Natural killer cell (primary cell): ENCODE results near the gene HK3. TPM values are rescaled to one million over a fixed set of nuclear protein-coding genes. Genes with fewer than 3 reads are reported as not detected.

ENCODE experiments used
- ATAC-seq, 3 donors: fragments of 150-1000 bp in 2 of 3; fragments of 200-7000 bp in 1 of 3; cut with Tn5 transposase; 1 replicate in 1 of 3; 2 replicates in 2 of 3; pipeline ENCODE4 v1.10.0; 2021; ENCODE audit warnings: mild to moderate bottlenecking in 2 of 3, moderate library complexity in 2 of 3
- DNase-seq, 2 donors: peaks; one replicate each; pipeline versions ENCODE4 v3.0.0 to v3.0.0-alpha.2; 2013 to 2021; ENCODE audit warnings: mixed read lengths in 1 of 2
- H3K27ac ChIP-seq: one replicate; pipeline ENCODE4 v1.5.1; 2013; ENCODE audit warnings: mild to moderate bottlenecking, low read length
- H3K27me3 ChIP-seq: one replicate; pipeline ENCODE4 v1.6.1; 2013; ENCODE audit warnings: low read length; ENCODE audit not compliant: control insufficient read depth, insufficient read depth
- H3K36me3 ChIP-seq: one replicate; pipeline ENCODE4 v1.6.1; 2013; ENCODE audit warnings: low read length; ENCODE audit not compliant: control insufficient read depth, insufficient read depth
- H3K4me1 ChIP-seq: one replicate; pipeline ENCODE4 v1.6.1; 2013; ENCODE audit warnings: low read length; ENCODE audit not compliant: control insufficient read depth, insufficient read depth
- H3K4me3 ChIP-seq: one replicate; pipeline ENCODE4 v1.5.1; 2013; ENCODE audit warnings: low read length
- H3K9me3 ChIP-seq: one replicate; pipeline ENCODE4 v1.6.1; 2013; ENCODE audit warnings: low read length; ENCODE audit not compliant: control insufficient read depth, insufficient read depth
- H3K27ac Mint-ChIP-seq, 2 donors: one replicate each; pipeline ENCODE4 v1.8.0; 2022; ENCODE audit warnings: mild to moderate bottlenecking in 2 of 2, mixed read lengths in 2 of 2, moderate library complexity in 1 of 2
- H3K27me3 Mint-ChIP-seq, 2 donors: one replicate each; pipeline ENCODE4 v1.8.0; 2022; ENCODE audit warnings: low read depth in 2 of 2, mixed read lengths in 2 of 2
- H3K36me3 Mint-ChIP-seq: one replicate; pipeline ENCODE4 v1.8.0; 2022; ENCODE audit warnings: mixed read lengths
- H3K4me1 Mint-ChIP-seq, 2 donors: one replicate each; pipeline ENCODE4 v1.8.0; 2022; ENCODE audit warnings: mixed read lengths in 2 of 2
- H3K4me3 Mint-ChIP-seq: one replicate; pipeline ENCODE4 v1.8.0; 2022; ENCODE audit warnings: mild to moderate bottlenecking, moderate library complexity, mixed read lengths
- H3K9me3 Mint-ChIP-seq, 2 donors: one replicate each; pipeline ENCODE4 v1.8.0; 2022; ENCODE audit warnings: mixed read lengths in 2 of 2
- CTCF ChIP-seq: fragments of 200-600 bp; IDR thresholded peaks from one replicate; pipeline ENCODE4 v1.8.0; 2022; ENCODE audit warnings: antibody characterized with exemption
- WGBS: methylation state at CpG from one replicate; pipeline ENCODE4 v1.1.7; 2013; ENCODE audit warnings: missing lambda C conversion rate; ENCODE audit not compliant: insufficient coverage; 5-methylcytosine and 5-hydroxymethylcytosine counted together
- intact Hi-C: fragments of 100-400 bp; cut with micrococcal nuclease; formaldehyde crosslinking; loops from one replicate; pipeline ENCODE4 v1.14.2; 2022
- total RNA-seq, 4 donors: library from RNA; stranded (reverse); fragments of 120-200 nt in 1 of 4; gene quantifications; one replicate each; pipeline versions ENCODE4 v1.2.3 to v1.2.4, GENCODE V29; 2013 to 2022

Gene HK3
- total RNA-seq, 3 donors from 2014 or later (not counting 1 experiment from before 2014, with no cell fraction given), result 6.6 to 56.1 (median 26.2) TPM

- ATAC-seq (no peak), DNase-seq (no peak)
- H3K27me3 Mint-ChIP-seq, result peaks cover 8 to 43% of the 10 kb centered on the region in 2 donors
- H3K4me3 ChIP-seq, result no peak overlapping the region
- no peaks in the 10 kb centered on the region for H3K9me3 ChIP-seq
- no peak overlapping the region for H3K4me3 Mint-ChIP-seq
- no peaks in the 10 kb centered on the region for H3K4me1 Mint-ChIP-seq
- 72% methylated on average over 15 of the region's 15 CpGs for WGBS
- intact Hi-C loops, result no loop called here
- no peaks in the 10 kb centered on the region for H3K9me3 Mint-ChIP-seq
- no peaks in the 10 kb centered on the region for H3K27me3 ChIP-seq
- no peaks in the 10 kb centered on the region for H3K36me3 Mint-ChIP-seq
- TF ChIP-seq CTCF, result no peak
- no peaks in the 10 kb centered on the region for H3K36me3 ChIP-seq
- no peaks in the 10 kb centered on the region for H3K4me1 ChIP-seq
- H3K27ac ChIP-seq, result no peak overlapping the region
- no peak overlapping the region for H3K27ac Mint-ChIP-seq
These were observed 62.1 kb downstream of the HK3 start for GRCh38 chr5:176836811-176837706.

- ATAC-seq, result no peak
- no peak for DNase-seq
- intact Hi-C loops, result no loop called here
- WGBS, result 62% methylated on average over 3 of the region's 3 CpGs
- Mint-ChIP-seq H3K4me3 (no peak overlapping the region), H3K4me1 (no peaks in the 10 kb centered on the region), H3K9me3 (no peaks in the 10 kb centered on the region), H3K27ac (no peak overlapping the region), H3K27me3 (peaks cover 11 to 33% of the 10 kb centered on the region in 2 donors), H3K36me3 (no peaks in the 10 kb centered on the region)
- no peak overlapping the region for H3K27ac ChIP-seq
- no peak overlapping the region for H3K4me3 ChIP-seq
- no peaks in the 10 kb centered on the region for H3K27me3 ChIP-seq
- no peaks in the 10 kb centered on the region for H3K36me3 ChIP-seq
- no peaks in the 10 kb centered on the region for H3K9me3 ChIP-seq
- H3K4me1 ChIP-seq, result no peaks in the 10 kb centered on the region
- no peak for TF ChIP-seq CTCF
These were observed 63.2 kb downstream of the HK3 start for GRCh38 chr5:176835918-176836317.

GRCh38 chr5:176833286-176833685, 65.9 kb downstream of the HK3 start:
- Mint-ChIP-seq H3K4me3 (no peak overlapping the region), H3K36me3 (no peaks in the 10 kb centered on the region), H3K4me1 (no peaks in the 10 kb centered on the region), H3K9me3 (no peaks in the 10 kb centered on the region), H3K27me3 (peaks cover 12 to 24% of the 10 kb centered on the region in 2 donors), H3K27ac (no peak overlapping the region)
- WGBS, result 93% methylated on average over 4 of the region's 4 CpGs
- DNase-seq (no peak), ATAC-seq (no peak)
- Histone ChIP-seq H3K4me1 (no peaks in the 10 kb centered on the region), H3K36me3 (no peaks in the 10 kb centered on the region), H3K9me3 (no peaks in the 10 kb centered on the region), H3K27ac (no peak overlapping the region), H3K4me3 (no peak overlapping the region), H3K27me3 (no peaks in the 10 kb centered on the region)
- intact Hi-C loops, result no loop called here
- no peak for TF ChIP-seq CTCF

- Mint-ChIP-seq H3K27me3 (peaks cover 12 to 24% of the 10 kb centered on the region in 2 donors), H3K4me3 (no peak overlapping the region), H3K9me3 (no peaks in the 10 kb centered on the region), H3K36me3 (no peaks in the 10 kb centered on the region), H3K27ac (no peak overlapping the region), H3K4me1 (no peaks in the 10 kb centered on the region)
- no peaks in the 10 kb centered on the region for H3K4me1 ChIP-seq
- DNase-seq (no peak), ATAC-seq (no peak)
- no peak for TF ChIP-seq CTCF
- H3K27ac ChIP-seq, result no peak overlapping the region
- H3K9me3 ChIP-seq, result no peaks in the 10 kb centered on the region
- H3K4me3 ChIP-seq, result no peak overlapping the region
- no peaks in the 10 kb centered on the region for H3K36me3 ChIP-seq
- no peaks in the 10 kb centered on the region for H3K27me3 ChIP-seq
- intact Hi-C loops, result no loop called here
- 87% methylated on average over 6 of the region's 6 CpGs for WGBS
These were observed 67.0 kb downstream of the HK3 start for GRCh38 chr5:176832162-176832561.
